Stimulated activated naive CD8-positive, alpha-beta T cell treated with anti-CD3 and anti-CD28 coated beads, Interleukin-15, Interleukin-2, amounts not matched to agents 100 ng/mL and 50 ng/mL, for 24 hours (primary cell): ENCODE measurements around the gene ANTXR2.

Source experiments
- H3K27ac Mint-ChIP-seq: one replicate; pipeline ENCODE4 v1.8.0; 2021; ENCODE audit warnings: mild to moderate bottlenecking, mixed read lengths
- H3K27me3 Mint-ChIP-seq: one replicate; pipeline ENCODE4 v1.8.0; 2021; ENCODE audit warnings: mixed read lengths
- H3K36me3 Mint-ChIP-seq: one replicate; pipeline ENCODE4 v1.8.0; 2021; ENCODE audit warnings: low read depth, mixed read lengths
- H3K4me1 Mint-ChIP-seq: one replicate; pipeline ENCODE4 v1.8.0; 2021; ENCODE audit warnings: low read depth, mixed read lengths
- H3K4me3 Mint-ChIP-seq: one replicate; pipeline ENCODE4 v1.8.0; 2021; ENCODE audit warnings: mild to moderate bottlenecking, mixed read lengths
- H3K9me3 Mint-ChIP-seq: one replicate; pipeline ENCODE4 v1.8.0; 2021; ENCODE audit warnings: mixed read lengths

The ANTXR2 gene

GRCh38 chr4:80033581-80033980, 39.4 kb downstream of the ANTXR2 start:
- H3K4me3 Mint-ChIP-seq, result no peak overlapping the region
- H3K4me1 Mint-ChIP-seq, result peaks cover 16% of the 10 kb centered on the region
- H3K9me3 Mint-ChIP-seq, result no peaks in the 10 kb centered on the region
- no peaks in the 10 kb centered on the region for H3K27me3 Mint-ChIP-seq
- H3K27ac Mint-ChIP-seq, result no peak overlapping the region
- peaks cover 9% of the 10 kb centered on the region for H3K36me3 Mint-ChIP-seq

- H3K9me3 Mint-ChIP-seq, result no peaks in the 10 kb centered on the region
- H3K4me3 Mint-ChIP-seq, result no peak overlapping the region
- H3K4me1 Mint-ChIP-seq, result no peaks in the 10 kb centered on the region
- peaks cover 14% of the 10 kb centered on the region for H3K36me3 Mint-ChIP-seq
- no peak overlapping the region for H3K27ac Mint-ChIP-seq
- H3K27me3 Mint-ChIP-seq, result no peaks in the 10 kb centered on the region
Measured at GRCh38 chr4:80029364-80029763, 43.7 kb downstream of the ANTXR2 start.

- peaks cover 18% of the 10 kb centered on the region for H3K36me3 Mint-ChIP-seq
- H3K4me3 Mint-ChIP-seq, result no peak overlapping the region
- H3K4me1 Mint-ChIP-seq, result no peaks in the 10 kb centered on the region
- H3K9me3 Mint-ChIP-seq, result no peaks in the 10 kb centered on the region
- no peaks in the 10 kb centered on the region for H3K27me3 Mint-ChIP-seq
- no peak overlapping the region for H3K27ac Mint-ChIP-seq
Measured at GRCh38 chr4:80027611-80028010, 45.4 kb downstream of the ANTXR2 start.

GRCh38 chr4:80026100-80026499, 46.9 kb downstream of the ANTXR2 start:
- no peak overlapping the region for H3K27ac Mint-ChIP-seq
- no peaks in the 10 kb centered on the region for H3K4me1 Mint-ChIP-seq
- no peaks in the 10 kb centered on the region for H3K27me3 Mint-ChIP-seq
- peaks cover 30% of the 10 kb centered on the region for H3K36me3 Mint-ChIP-seq
- H3K9me3 Mint-ChIP-seq, result no peaks in the 10 kb centered on the region
- no peak overlapping the region for H3K4me3 Mint-ChIP-seq

- H3K4me3 Mint-ChIP-seq, result no peak overlapping the region
- H3K27ac Mint-ChIP-seq, result no peak overlapping the region
- no peaks in the 10 kb centered on the region for H3K4me1 Mint-ChIP-seq
- no peaks in the 10 kb centered on the region for H3K9me3 Mint-ChIP-seq
- peaks cover 30% of the 10 kb centered on the region for H3K36me3 Mint-ChIP-seq
- no peaks in the 10 kb centered on the region for H3K27me3 Mint-ChIP-seq
Measured at GRCh38 chr4:80024335-80024734, 48.7 kb downstream of the ANTXR2 start.

GRCh38 chr4:80022282-80022681, 50.7 kb downstream of the ANTXR2 start:
- Mint-ChIP-seq H3K27ac (no peak overlapping the region), H3K9me3 (no peaks in the 10 kb centered on the region), H3K36me3 (peaks cover 30% of the 10 kb centered on the region), H3K4me1 (no peaks in the 10 kb centered on the region), H3K27me3 (no peaks in the 10 kb centered on the region), H3K4me3 (no peak overlapping the region)

- Mint-ChIP-seq H3K27ac (no peak overlapping the region), H3K9me3 (no peaks in the 10 kb centered on the region), H3K27me3 (no peaks in the 10 kb centered on the region), H3K4me1 (no peaks in the 10 kb centered on the region), H3K36me3 (peaks cover 22% of the 10 kb centered on the region), H3K4me3 (no peak overlapping the region)
Measured at GRCh38 chr4:80017125-80017854, 55.7 kb downstream of the ANTXR2 start.

- Mint-ChIP-seq H3K27me3 (no peaks in the 10 kb centered on the region), H3K4me3 (no peak overlapping the region), H3K4me1 (no peaks in the 10 kb centered on the region), H3K36me3 (peaks cover 17% of the 10 kb centered on the region), H3K9me3 (no peaks in the 10 kb centered on the region), H3K27ac (no peak overlapping the region)
Measured at GRCh38 chr4:80016506-80016905, 56.5 kb downstream of the ANTXR2 start.

- peaks cover 3% of the 10 kb centered on the region for H3K4me1 Mint-ChIP-seq
- peaks cover 17% of the 10 kb centered on the region for H3K36me3 Mint-ChIP-seq
- H3K27ac Mint-ChIP-seq, result no peak overlapping the region
- H3K27me3 Mint-ChIP-seq, result no peaks in the 10 kb centered on the region
- H3K9me3 Mint-ChIP-seq, result no peaks in the 10 kb centered on the region
- H3K4me3 Mint-ChIP-seq, result no peak overlapping the region
Measured at GRCh38 chr4:80015407-80016189, 57.4 kb downstream of the ANTXR2 start.

GRCh38 chr4:80014531-80014930, 58.5 kb downstream of the ANTXR2 start:
- Mint-ChIP-seq H3K27me3 (no peaks in the 10 kb centered on the region), H3K4me3 (no peak overlapping the region), H3K4me1 (peaks cover 10% of the 10 kb centered on the region), H3K36me3 (peaks cover 25% of the 10 kb centered on the region), H3K27ac (no peak overlapping the region), H3K9me3 (no peaks in the 10 kb centered on the region)

GRCh38 chr4:80012291-80012690, 60.7 kb downstream of the ANTXR2 start:
- H3K27ac Mint-ChIP-seq, result no peak overlapping the region
- H3K27me3 Mint-ChIP-seq, result no peaks in the 10 kb centered on the region
- no peaks in the 10 kb centered on the region for H3K9me3 Mint-ChIP-seq
- no peak overlapping the region for H3K4me3 Mint-ChIP-seq
- peaks cover 37% of the 10 kb centered on the region for H3K36me3 Mint-ChIP-seq
- H3K4me1 Mint-ChIP-seq, result peaks cover 27% of the 10 kb centered on the region

GRCh38 chr4:80011636-80012236, 61.3 kb downstream of the ANTXR2 start:
- Mint-ChIP-seq H3K4me3 (no peak overlapping the region), H3K27ac (no peak overlapping the region), H3K9me3 (no peaks in the 10 kb centered on the region), H3K27me3 (no peaks in the 10 kb centered on the region), H3K36me3 (peaks cover 37% of the 10 kb centered on the region), H3K4me1 (peaks cover 32% of the 10 kb centered on the region)

- no peaks in the 10 kb centered on the region for H3K27me3 Mint-ChIP-seq
- no peaks in the 10 kb centered on the region for H3K9me3 Mint-ChIP-seq
- peaks cover 40% of the 10 kb centered on the region for H3K36me3 Mint-ChIP-seq
- H3K4me1 Mint-ChIP-seq, result peaks cover 45% of the 10 kb centered on the region
- H3K4me3 Mint-ChIP-seq, result no peak overlapping the region
- H3K27ac Mint-ChIP-seq, result no peak overlapping the region
Measured at GRCh38 chr4:80010316-80010715, 62.7 kb downstream of the ANTXR2 start.

- Mint-ChIP-seq H3K36me3 (peaks cover 41% of the 10 kb centered on the region), H3K4me1 (peaks cover 49% of the 10 kb centered on the region), H3K9me3 (no peaks in the 10 kb centered on the region), H3K27ac (no peak overlapping the region), H3K27me3 (no peaks in the 10 kb centered on the region), H3K4me3 (no peak overlapping the region)
Measured at GRCh38 chr4:80009806-80010205, 63.2 kb downstream of the ANTXR2 start.

GRCh38 chr4:80008971-80009370, 64.1 kb downstream of the ANTXR2 start:
- Mint-ChIP-seq H3K9me3 (peaks cover 5% of the 10 kb centered on the region), H3K27me3 (no peaks in the 10 kb centered on the region), H3K4me3 (no peak overlapping the region), H3K36me3 (peaks cover 45% of the 10 kb centered on the region), H3K4me1 (peaks cover 51% of the 10 kb centered on the region), H3K27ac (no peak overlapping the region)
